ENCODE measurements around the gene NATD1. TPM values are rescaled to one million over a fixed set of nuclear protein-coding genes. Genes with fewer than 3 reads are reported as not detected.
A peak's percentile ranks its signal among the peaks of the same experiment; 100 is the strongest.

The NATD1 gene
- total RNA-seq, 4 donors from 2014 or later: 12.3 to 26.2 (median 18.1) TPM

- no peaks in the 10 kb centered on the region for H3K36me3 ChIP-seq
- intact Hi-C loops (cut with DNase I): no loop called here
- no peaks in the 10 kb centered on the region for H3K9me3 ChIP-seq
- no peak for DNase-seq (ENCODE audit: extremely low spot score)
- H3K4me1 ChIP-seq: peaks cover 0 to 12% (median 8%) of the 10 kb centered on the region in 4 donors
- no peak overlapping the region for H3K4me3 ChIP-seq
- TF ChIP-seq POLR2A (IDR thresholded peaks at IDR 0.05; ENCODE audit: low read depth) (no peak), EP300 (IDR thresholded peaks at IDR 0.05) (no peak), POLR2AphosphoS5 (IDR thresholded peaks at IDR 0.05) (no peak), CTCF (IDR thresholded peaks at IDR 0.05) (no peak)
- 72% methylated on average over 6 of the region's 6 CpGs for WGBS
- no peak overlapping the region for H3K27ac ChIP-seq (replicated peaks in 1 of 4)
- H3K27me3 ChIP-seq: no peaks in the 10 kb centered on the region
Observed at GRCh38 chr17:21263376-21263775, 10.2 kb upstream of the NATD1 start.

GRCh38 chr17:21262259-21262993 is 9.2 kb upstream of the NATD1 start:
- no peaks in the 10 kb centered on the region for H3K36me3 ChIP-seq
- H3K4me3 ChIP-seq: no peak overlapping the region
- no peaks in the 10 kb centered on the region for H3K9me3 ChIP-seq
- no peak overlapping the region for H3K27ac ChIP-seq (replicated peaks in 1 of 4)
- H3K27me3 ChIP-seq: no peaks in the 10 kb centered on the region
- peaks cover 0 to 12% (median 8%) of the 10 kb centered on the region in 4 donors for H3K4me1 ChIP-seq
- no peak for DNase-seq (ENCODE audit: extremely low spot score)
- TF ChIP-seq POLR2A (IDR thresholded peaks at IDR 0.05; ENCODE audit: low read depth) (no peak), POLR2AphosphoS5 (IDR thresholded peaks at IDR 0.05) (no peak), CTCF (IDR thresholded peaks at IDR 0.05) (no peak), EP300 (IDR thresholded peaks at IDR 0.05) (no peak)
- intact Hi-C loops (cut with DNase I): no loop called here
- 80% methylated on average over 12 of the region's 12 CpGs for WGBS

GRCh38 chr17:21258593-21258992 is 5.4 kb upstream of the NATD1 start:
- Histone ChIP-seq H3K27ac (replicated peaks in 1 of 4) (no peak overlapping the region), H3K4me3 (no peak overlapping the region), H3K36me3 (no peaks in the 10 kb centered on the region), H3K27me3 (no peaks in the 10 kb centered on the region), H3K9me3 (no peaks in the 10 kb centered on the region), H3K4me1 (peaks cover 5 to 18% (median 13%) of the 10 kb centered on the region in 4 donors)
- 92% methylated on average over 7 of the region's 7 CpGs for WGBS
- no peak for TF ChIP-seq POLR2AphosphoS5 (IDR thresholded peaks at IDR 0.05)
- no peak for TF ChIP-seq EP300 (IDR thresholded peaks at IDR 0.05)
- no peak for TF ChIP-seq CTCF (IDR thresholded peaks at IDR 0.05)
- no peak for TF ChIP-seq POLR2A (IDR thresholded peaks at IDR 0.05; ENCODE audit: low read depth)
- no peak for DNase-seq (ENCODE audit: extremely low spot score)
- intact Hi-C loops (cut with DNase I): loop anchor here (10.0 kb wide), 1 partner anchor 224 kb away; no protein-coding TSS in a partner anchor

GRCh38 chr17:21253646-21254441 is 634 bp upstream of the NATD1 start:
- WGBS: 49% methylated on average over 15 of the region's 15 CpGs
- intact Hi-C loops (cut with DNase I): loop anchor here (2.0 to 10.0 kb wide), 4 partner anchors 25 to 219 kb away; partner anchors contain the start of gene DHRS7B
- Histone ChIP-seq H3K36me3 (no peaks in the 10 kb centered on the region), H3K9me3 (no peaks in the 10 kb centered on the region), H3K27me3 (no peaks in the 10 kb centered on the region), H3K27ac (replicated peaks in 1 of 4) (peak overlapping the region; percentile 64 to 79 (median 77)), H3K4me1 (peaks cover 35 to 45% (median 43%) of the 10 kb centered on the region in 4 donors), H3K4me3 (peak overlapping the region; percentile 63 to 90 (median 75))
- TF ChIP-seq CTCF (IDR thresholded peaks at IDR 0.05) (no peak), POLR2AphosphoS5 (IDR thresholded peaks at IDR 0.05) (no peak)
- DNase-seq (ENCODE audit: extremely low spot score): no peak
